SK-N-MC (cell line): ENCODE measurements around the gene PLPPR3.

ENCODE experiments used
- DNase-seq: peaks from one replicate; pipeline ENCODE4 v3.0.0-alpha.2; 2011; ENCODE audit warnings: low read depth, low spot score
- H3K27ac ChIP-seq: fragments of 200-600 bp; sonication (generic); 2 replicates; pipeline ENCODE4 v1.5.1; 2016; ENCODE audit warnings: mixed run types
- H3K36me3 ChIP-seq: fragments of 200-600 bp; sonication (generic); 2 replicates; pipeline ENCODE4 v1.6.1; 2017; ENCODE audit warnings: antibody characterized with exemption, low read length, mixed read lengths; ENCODE audit not compliant: insufficient read depth
- H3K4me3 ChIP-seq: fragments of 200-600 bp; sonication (generic); 2 replicates; pipeline ENCODE4 v1.5.1; 2016
- H3K9ac ChIP-seq: fragments of 200-600 bp; sonication (generic); 2 replicates; pipeline ENCODE4 v1.8.0; 2017; ENCODE audit warnings: mixed run types, mixed read lengths; ENCODE audit not compliant: insufficient read length
- H3K9me3 ChIP-seq: fragments of 200-600 bp; sonication (generic); 2 replicates; pipeline ENCODE4 v1.6.1; 2017; ENCODE audit warnings: low read depth, mild to moderate bottlenecking, antibody characterized with exemption, low read length, moderate library complexity, mixed read lengths
- EZH2 ChIP-seq: fragments of 200-600 bp; sonication (generic); IDR thresholded peaks from one replicate; pipeline ENCODE4 v1.6.1; 2017; ENCODE audit warnings: antibody characterized with exemption
- FOXP2 ChIP-seq: optimal IDR thresholded peaks from 2 replicates; pipeline ENCODE3; 2011; ENCODE audit warnings: mild to moderate bottlenecking, moderate library complexity; ENCODE audit not compliant: insufficient read depth; ENCODE audit errors: extremely low read length, control extremely low read depth
- POLR2AphosphoS5 ChIP-seq: IDR thresholded peaks from 2 replicates; pipeline ENCODE4 v1.6.1; 2012; ENCODE audit warnings: mild to moderate bottlenecking, low read depth, low read length, borderline replicate concordance

The PLPPR3 gene

GRCh38 chr19:802498-803098 lies 19.2 kb downstream of the PLPPR3 start:
- no peaks in the 10 kb centered on the region for H3K9me3 ChIP-seq
- TF ChIP-seq FOXP2 (no peak), POLR2AphosphoS5 (no peak), EZH2 (no peak)
- no peak overlapping the region for H3K4me3 ChIP-seq
- H3K9ac ChIP-seq = no peak overlapping the region
- H3K36me3 ChIP-seq = peaks cover 95% of the 10 kb centered on the region
- H3K27ac ChIP-seq = peak overlapping the region; percentile 17; the same call in 1 of the 2 replicates
- DNase-seq = no peak

DNA sequence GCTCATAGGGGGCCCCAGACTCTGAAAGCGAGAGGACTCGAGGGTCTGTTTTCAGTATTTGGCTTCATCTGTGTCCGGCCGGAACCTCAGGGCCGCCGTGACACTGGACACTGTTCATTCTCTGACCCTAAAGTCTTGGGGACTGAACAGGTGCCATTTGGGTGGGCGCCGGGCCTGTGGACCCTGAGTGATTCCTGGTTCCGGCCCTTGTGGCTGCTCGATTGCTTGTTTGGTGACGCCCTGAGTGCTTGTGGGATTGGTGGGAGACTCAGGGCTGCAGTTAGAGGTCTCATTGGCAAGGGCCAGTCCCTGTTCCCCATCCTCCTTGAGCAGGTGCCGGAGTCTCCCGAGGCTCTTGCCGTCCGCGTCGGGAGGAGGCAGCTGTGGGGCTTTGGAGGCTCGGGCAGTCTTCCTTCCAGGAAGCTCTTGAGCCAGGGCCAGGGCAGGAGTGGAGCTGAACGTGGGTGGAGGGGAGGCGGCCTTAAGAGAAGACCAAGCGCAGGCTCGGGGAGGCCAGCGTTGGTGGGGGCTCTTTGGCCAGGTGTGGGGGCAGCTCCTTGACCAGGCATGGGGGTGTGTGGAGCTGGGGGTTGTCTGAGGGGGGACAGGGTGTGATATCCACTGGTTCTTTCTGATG lies 19.8 kb downstream of the PLPPR3 start:
- no peak for DNase-seq
- Histone ChIP-seq H3K4me3 (no peak overlapping the region), H3K27ac (peak overlapping the region; percentile 10; the same call in 1 of the 2 replicates), H3K9me3 (no peaks in the 10 kb centered on the region), H3K9ac (peak overlapping the region; percentile 53), H3K36me3 (peaks cover 89% of the 10 kb centered on the region)
- TF ChIP-seq POLR2AphosphoS5 (no peak), FOXP2 (no peak), EZH2 (no peak)

GRCh38 chr19:801030-801860 lies 20.5 kb downstream of the PLPPR3 start:
- no peaks in the 10 kb centered on the region for H3K9me3 ChIP-seq
- TF ChIP-seq EZH2 (no peak), POLR2AphosphoS5 (no peak), FOXP2 (no peak)
- H3K4me3 ChIP-seq = no peak overlapping the region
- peak overlapping the region; percentile 53 for H3K9ac ChIP-seq
- no peak for DNase-seq
- H3K36me3 ChIP-seq = peaks cover 82% of the 10 kb centered on the region
- peak overlapping the region; percentile 17; the same call in 1 of the 2 replicates for H3K27ac ChIP-seq

GRCh38 chr19:800360-801029 lies 21.3 kb downstream of the PLPPR3 start:
- Histone ChIP-seq H3K27ac (no peak overlapping the region; the same call in 1 of the 2 replicates), H3K4me3 (peak overlapping the region; percentile 94), H3K36me3 (peaks cover 74% of the 10 kb centered on the region), H3K9ac (peak overlapping the region; percentile 14), H3K9me3 (no peaks in the 10 kb centered on the region)
- TF ChIP-seq EZH2 = no peak
- no peak for TF ChIP-seq POLR2AphosphoS5
- TF ChIP-seq FOXP2 = no peak
- no peak for DNase-seq

GRCh38 chr19:799076-799881 lies 22.5 kb downstream of the PLPPR3 start:
- no peak for DNase-seq
- peaks cover 62% of the 10 kb centered on the region for H3K36me3 ChIP-seq
- H3K4me3 ChIP-seq = peak overlapping the region; percentile 94

GRCh38 chr19:798415-799075 lies 23.2 kb downstream of the PLPPR3 start:
- Histone ChIP-seq H3K27ac (peak overlapping the region; percentile 77), H3K9ac (peak overlapping the region; percentile 97), H3K4me3 (peak overlapping the region; percentile 94), H3K36me3 (peaks cover 55% of the 10 kb centered on the region), H3K9me3 (no peaks in the 10 kb centered on the region)
- TF ChIP-seq POLR2AphosphoS5 (no peak), EZH2 (no peak), FOXP2 (no peak)
- no peak for DNase-seq

More at GRCh38 chr19:799076-799881, 22.5 kb downstream of the PLPPR3 start:
- H3K9me3 ChIP-seq = no peaks in the 10 kb centered on the region
- TF ChIP-seq POLR2AphosphoS5 (no peak), EZH2 (no peak), FOXP2 (no peak)
- H3K9ac ChIP-seq = peak overlapping the region; percentile 97
- H3K27ac ChIP-seq = peak overlapping the region; percentile 54; the same call in 1 of the 2 replicates

DNA sequence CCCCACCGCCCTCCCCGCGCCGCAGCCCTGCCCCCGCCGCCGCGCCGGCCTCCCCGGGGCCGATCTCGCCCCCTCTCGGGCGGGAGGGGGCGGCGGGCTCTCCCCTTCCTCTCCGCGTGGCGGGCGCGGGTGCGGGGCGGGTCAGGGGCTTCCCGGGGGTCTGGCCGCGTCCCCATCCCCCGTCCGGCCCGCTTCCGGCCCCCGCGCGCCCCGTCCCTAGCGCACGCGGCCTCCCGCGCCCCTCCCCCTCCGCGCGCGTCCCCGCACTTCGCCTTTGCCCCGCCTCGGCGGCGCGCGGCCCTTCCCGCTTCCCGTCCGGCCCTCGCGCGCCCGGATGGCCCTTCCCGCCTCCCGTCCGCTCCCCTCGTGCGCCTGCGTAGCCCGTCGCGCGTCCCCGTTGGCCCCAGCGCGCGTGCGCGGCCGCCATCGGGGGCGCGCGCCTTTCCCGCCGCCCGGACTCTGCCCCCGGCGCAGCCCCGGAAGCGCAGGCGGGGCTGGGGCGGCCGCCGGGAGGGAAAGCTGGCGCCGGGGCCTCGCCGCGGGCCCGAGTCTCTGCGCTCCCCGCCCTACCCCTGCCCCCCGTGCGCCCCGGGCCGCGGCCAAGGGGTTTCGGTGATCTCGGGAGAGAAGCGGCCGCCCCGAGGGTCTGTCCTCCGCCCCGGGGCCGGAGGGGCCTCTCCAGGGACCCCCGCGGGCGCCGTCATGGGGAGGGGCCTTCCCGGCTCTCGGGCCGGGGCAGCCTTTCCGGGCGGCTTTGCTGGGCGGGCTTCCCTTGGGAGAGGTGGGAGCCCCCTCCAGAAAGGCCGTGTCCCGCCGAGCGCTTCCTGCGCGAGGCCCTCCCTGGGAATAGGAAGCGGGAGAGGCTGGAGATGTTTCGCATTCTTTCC lies 24.0 kb downstream of the PLPPR3 start:
- DNase-seq = no peak
- no peaks in the 10 kb centered on the region for H3K9me3 ChIP-seq
- H3K4me3 ChIP-seq = peak overlapping the region; percentile 94
- H3K27ac ChIP-seq = peak overlapping the region; percentile 98
- peaks cover 47% of the 10 kb centered on the region for H3K36me3 ChIP-seq
- H3K9ac ChIP-seq = peak overlapping the region; percentile 97
- no peak for TF ChIP-seq EZH2
- TF ChIP-seq FOXP2 = no peak
- no peak; the same call in 1 of the 2 replicates for TF ChIP-seq POLR2AphosphoS5
